Measurements from ENCODE around the gene ABCG1.

The ABCG1 gene

GRCh38 chr21:42293649-42294272, 74.8 kb downstream of the ABCG1 start:
- DNase-seq, result no peak

GRCh38 chr21:42294273-42294880, 75.4 kb downstream of the ABCG1 start:
- DNase-seq, result no peak

- no peak for DNase-seq
Measured at GRCh38 chr21:42295845-42296244, 76.9 kb downstream of the ABCG1 start.

- DNase-seq, result no peak
Measured at GRCh38 chr21:42296501-42296900, 77.6 kb downstream of the ABCG1 start.

- DNase-seq, result no peak
Measured at GRCh38 chr21:42297377-42297776, 78.4 kb downstream of the ABCG1 start.

- no peak for DNase-seq
Measured at GRCh38 chr21:42298237-42298636, 79.3 kb downstream of the ABCG1 start.

GRCh38 chr21:42298657-42299056, 79.7 kb downstream of the ABCG1 start:
- DNase-seq, result no peak

GRCh38 chr21:42299324-42300044, 80.5 kb downstream of the ABCG1 start:
- DNase-seq, result no peak

- no peak for DNase-seq
Measured at GRCh38 chr21:42300045-42300583, 81.2 kb downstream of the ABCG1 start.

- no peak for DNase-seq
Measured at GRCh38 chr21:42300956-42301355, 82.0 kb downstream of the ABCG1 start.

- no peak for DNase-seq
Measured at GRCh38 chr21:42301371-42302075, 82.6 kb downstream of the ABCG1 start.

GRCh38 chr21:42302076-42302650, 83.2 kb downstream of the ABCG1 start:
- DNase-seq, result no peak

GRCh38 chr21:42302794-42303193, 83.9 kb downstream of the ABCG1 start:
- DNase-seq, result no peak

GRCh38 chr21:42303443-42303842, 84.5 kb downstream of the ABCG1 start:
- no peak for DNase-seq

- DNase-seq, result no peak
Measured at GRCh38 chr21:42304556-42305454, 85.9 kb downstream of the ABCG1 start.

- no peak for DNase-seq
Measured at GRCh38 chr21:42305707-42306147, 86.8 kb downstream of the ABCG1 start.

GRCh38 chr21:42306366-42307035, 87.6 kb downstream of the ABCG1 start:
- no peak for DNase-seq

- DNase-seq, result no peak
Measured at GRCh38 chr21:42307106-42307505, 88.2 kb downstream of the ABCG1 start.

- no peak for DNase-seq
Measured at GRCh38 chr21:42308161-42308913, 89.4 kb downstream of the ABCG1 start.

Measured in NCI-H446 treated with DMSO at 0.1 percent for 48 hours (cell line).